ENCODE measurements around the gene SEC14L6. TPM values are rescaled to one million over a fixed set of nuclear protein-coding genes. Genes with fewer than 3 reads are reported as not detected.

The SEC14L6 gene
- under 1 TPM in 1 of 4 donors, not detected in 3; 0.16 TPM for total RNA-seq

DNA sequence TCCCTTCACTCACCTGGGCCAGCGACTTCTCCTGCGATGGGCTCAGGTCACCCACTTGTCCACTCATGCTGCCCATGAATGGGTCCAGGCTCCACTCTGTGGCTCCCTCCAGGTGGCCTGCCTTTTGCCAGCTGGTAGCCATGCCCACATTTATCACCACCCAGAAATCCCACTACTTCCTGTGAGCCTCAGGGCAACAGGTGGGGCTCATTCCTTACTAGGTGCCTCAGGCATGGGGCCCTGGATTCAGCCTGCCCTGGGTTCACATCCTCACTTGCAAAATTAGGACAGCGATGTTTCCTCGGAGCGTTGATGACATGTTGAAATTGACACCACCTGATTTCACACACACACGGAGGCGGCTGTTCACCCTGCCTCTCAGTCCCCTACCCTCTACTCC lies at the start of gene SEC14L6:
SEC14L6 (minus strand) TSS at position 126 of the 400 bp plus-strand sequence; CDS start at position 67, 59 bp downstream.
- TF ChIP-seq, protein P1, sequence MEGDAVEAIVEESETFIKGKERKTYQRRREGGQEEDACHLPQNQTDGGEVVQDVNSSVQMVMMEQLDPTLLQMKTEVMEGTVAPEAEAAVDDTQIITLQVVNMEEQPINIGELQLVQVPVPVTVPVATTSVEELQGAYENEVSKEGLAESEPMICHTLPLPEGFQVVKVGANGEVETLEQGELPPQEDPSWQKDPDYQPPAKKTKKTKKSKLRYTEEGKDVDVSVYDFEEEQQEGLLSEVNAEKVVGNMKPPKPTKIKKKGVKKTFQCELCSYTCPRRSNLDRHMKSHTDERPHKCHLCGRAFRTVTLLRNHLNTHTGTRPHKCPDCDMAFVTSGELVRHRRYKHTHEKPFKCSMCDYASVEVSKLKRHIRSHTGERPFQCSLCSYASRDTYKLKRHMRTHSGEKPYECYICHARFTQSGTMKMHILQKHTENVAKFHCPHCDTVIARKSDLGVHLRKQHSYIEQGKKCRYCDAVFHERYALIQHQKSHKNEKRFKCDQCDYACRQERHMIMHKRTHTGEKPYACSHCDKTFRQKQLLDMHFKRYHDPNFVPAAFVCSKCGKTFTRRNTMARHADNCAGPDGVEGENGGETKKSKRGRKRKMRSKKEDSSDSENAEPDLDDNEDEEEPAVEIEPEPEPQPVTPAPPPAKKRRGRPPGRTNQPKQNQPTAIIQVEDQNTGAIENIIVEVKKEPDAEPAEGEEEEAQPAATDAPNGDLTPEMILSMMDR (IDR thresholded peaks at IDR 0.05; ENCODE audit: low read depth): no peak

DNA sequence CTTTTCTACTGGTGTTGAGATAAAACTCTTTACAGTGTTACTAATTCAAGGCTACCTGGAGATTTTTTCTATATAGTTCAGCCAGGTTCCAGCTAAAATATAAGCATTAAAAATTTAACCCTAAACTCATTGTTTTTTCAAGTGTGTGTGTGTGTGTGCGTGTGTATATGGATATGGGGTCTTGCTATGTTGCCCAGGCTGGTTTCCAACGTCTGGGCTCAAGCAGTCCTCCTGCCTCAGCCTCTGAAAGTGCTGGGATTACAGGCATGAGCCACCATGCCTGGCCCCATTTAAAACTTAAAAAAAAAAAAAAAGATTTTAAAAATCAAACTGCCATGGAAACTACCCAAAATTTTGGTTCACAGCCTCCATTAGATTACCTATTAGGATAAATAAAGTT lies 49.7 kb upstream of the SEC14L6 start:
- TF ChIP-seq, protein P1 (IDR thresholded peaks at IDR 0.05; ENCODE audit: low read depth): no peak

DNA sequence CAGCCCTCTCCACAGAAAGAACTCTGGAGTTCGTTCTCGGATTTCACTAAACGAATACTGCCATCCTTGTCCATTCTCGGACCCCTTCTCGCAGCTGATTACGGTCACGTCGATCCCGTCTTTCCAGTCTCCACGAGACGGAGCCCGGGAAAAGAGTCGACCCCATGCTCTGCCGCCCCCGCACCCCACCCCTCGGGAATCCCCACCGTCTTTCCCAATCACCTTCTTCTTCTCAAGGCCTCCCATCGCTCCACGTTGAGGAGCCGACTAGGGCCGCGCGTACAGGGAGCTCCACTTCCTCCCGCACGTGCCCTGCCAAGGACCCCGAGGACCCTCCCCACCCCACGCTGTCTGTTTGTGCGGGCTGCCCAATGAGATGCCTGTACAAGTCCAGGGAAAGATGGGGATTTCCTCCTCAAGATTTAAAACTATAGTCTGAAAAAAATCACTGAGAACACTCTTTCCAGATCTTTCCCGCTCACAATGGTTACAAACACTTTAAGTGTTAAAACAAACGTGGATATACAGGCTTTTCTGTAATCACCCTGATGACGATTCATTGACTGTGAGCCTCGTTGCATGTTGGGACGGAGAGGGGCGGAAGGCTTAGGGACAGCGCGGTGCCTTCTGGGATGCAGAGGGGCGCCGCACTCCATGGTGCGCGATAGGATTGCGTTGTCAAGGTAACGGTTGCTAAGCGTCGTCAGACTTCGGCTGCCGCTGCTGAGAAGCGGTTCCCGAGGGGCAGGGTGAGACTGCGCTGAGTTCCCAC lies 45.2 kb upstream of the SEC14L6 start, which contains the start of gene PES1:
PES1 (minus strand) TSS at position 323 of the 772 bp plus-strand sequence; CDS start at position 246, 77 bp downstream.
- TF ChIP-seq, protein P1 (IDR thresholded peaks at IDR 0.05; ENCODE audit: low read depth): no peak

DNA sequence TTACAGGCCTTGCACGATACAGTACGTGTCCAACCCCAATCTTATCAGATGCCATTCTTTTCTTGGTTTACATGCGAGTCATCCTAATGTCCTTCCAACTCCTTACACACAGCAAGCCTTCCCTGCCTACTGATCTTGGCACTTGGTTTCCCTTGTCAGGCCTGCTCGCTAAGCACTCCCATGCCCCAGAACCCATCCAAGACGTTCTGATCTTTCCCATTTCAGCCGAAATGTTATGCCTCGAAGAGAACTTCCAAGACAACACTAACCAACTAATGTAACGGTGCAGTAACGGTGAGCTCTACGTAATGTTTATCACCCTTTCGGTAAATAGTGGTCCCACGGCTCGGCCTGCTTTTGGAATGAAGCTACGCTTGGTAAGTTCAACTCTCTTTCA lies 44.6 kb upstream of the SEC14L6 start:
- TF ChIP-seq, protein P1 (IDR thresholded peaks at IDR 0.05; ENCODE audit: low read depth): no peak

DNA sequence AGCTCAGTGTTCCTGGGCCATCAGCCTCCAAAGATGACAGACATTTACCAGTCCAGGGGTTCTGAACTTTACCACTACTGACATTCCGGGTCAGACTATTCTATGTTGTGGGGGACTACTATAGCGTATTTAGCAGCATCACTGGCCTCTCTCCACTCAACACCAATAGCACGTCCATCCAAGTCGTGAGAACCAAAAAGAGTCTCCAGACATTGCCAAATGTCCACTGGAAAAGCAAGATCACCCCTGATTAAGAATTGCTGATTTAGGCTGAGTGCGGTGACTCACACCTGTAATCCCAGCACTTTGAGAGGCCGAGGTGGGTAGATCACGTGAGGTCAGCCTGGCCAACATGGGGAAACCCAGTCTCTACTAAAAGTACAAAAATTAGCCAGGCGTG lies 39.9 kb upstream of the SEC14L6 start:
- TF ChIP-seq, protein P1 (IDR thresholded peaks at IDR 0.05; ENCODE audit: low read depth): no peak

DNA sequence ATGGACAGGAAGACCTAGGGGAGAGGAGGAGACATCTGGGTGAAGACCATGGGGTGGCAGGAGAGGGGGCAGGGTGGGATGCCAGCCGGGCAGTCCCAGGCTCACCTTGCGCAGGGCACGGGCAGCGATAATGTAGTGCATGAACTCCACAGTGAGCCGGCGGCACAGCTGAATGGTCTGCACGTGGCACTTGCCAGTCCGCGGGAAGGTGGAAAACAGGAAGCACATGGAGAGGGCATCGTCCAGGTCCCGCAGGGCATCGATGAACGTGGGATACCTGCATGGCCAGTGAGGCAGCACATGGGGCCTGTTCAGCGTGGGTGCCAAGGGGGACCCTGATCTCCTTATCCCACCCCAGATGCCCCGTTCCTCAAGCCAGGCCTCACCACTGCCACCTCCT lies 37.9 kb upstream of the SEC14L6 start:
- TF ChIP-seq, protein P1 (IDR thresholded peaks at IDR 0.05; ENCODE audit: low read depth): no peak

DNA sequence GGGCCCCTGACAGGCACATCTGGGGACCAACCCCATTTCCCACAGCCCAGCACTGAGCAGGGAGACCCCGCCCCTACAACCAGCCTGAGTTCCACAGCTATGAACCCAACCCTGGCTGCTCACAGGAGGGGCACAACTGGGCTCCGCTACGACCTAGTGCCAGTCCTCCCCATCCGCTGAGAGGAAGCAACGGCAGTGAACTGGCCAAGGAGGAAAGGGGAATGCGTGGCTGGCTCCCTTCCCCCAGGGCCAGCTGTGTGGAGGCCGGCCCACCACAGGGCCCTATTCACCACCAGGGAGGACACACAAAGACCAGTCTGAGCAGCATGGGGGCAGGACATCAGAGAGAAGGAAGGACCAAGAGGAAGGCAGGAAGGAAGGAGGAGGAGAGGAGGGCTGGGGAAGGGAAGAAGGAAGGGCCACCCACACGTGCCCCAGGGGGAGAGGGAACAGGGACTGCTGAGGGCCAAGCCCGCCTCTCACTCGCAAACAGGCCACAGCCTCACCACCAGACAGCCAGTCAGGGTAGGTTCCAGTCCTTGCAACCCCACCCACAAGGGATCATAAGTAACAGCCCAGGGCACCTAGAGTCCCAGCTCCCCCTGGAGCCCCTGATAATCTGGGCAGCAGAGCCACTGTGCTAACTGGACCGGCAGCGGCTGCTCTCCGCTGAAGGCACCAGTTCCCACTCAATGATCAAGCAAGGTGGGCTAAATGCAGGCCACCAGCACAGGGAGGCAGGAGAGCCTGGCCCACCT lies 36.4 kb upstream of the SEC14L6 start:
- TF ChIP-seq, protein P1 (IDR thresholded peaks at IDR 0.05; ENCODE audit: low read depth): no peak

Data from subcutaneous adipose tissue (tissue), 4 donors.